HG03175 (cell line): ENCODE data around the gene PIP5K1A.
"Not testable (repeated sequence)": the region's sequence is repeated elsewhere in the genome, so short reads cannot be mapped to it uniquely, and the experiment has no call there.

Experiments used
- ATAC-seq: cut with Tn5 transposase; IDR thresholded peaks from one replicate; pipeline ENCODE4 v1.9.1; 2021; ENCODE audit warnings: mild to moderate bottlenecking, moderate library complexity; ENCODE audit not compliant: unreplicated experiment

PIP5K1A gene

GRCh38 chr1:151251656-151252470, 53.5 kb downstream of the PIP5K1A start:
- ATAC-seq, result peak; percentile 35

- peak; percentile 92 for ATAC-seq
These were observed 56.2 kb downstream of the PIP5K1A start, which contains the start of gene PSMD4 for GRCh38 chr1:151254217-151255213. PSMD4 (plus strand) TSS chr1:151254734; CDS start chr1:151254783, 49 bp downstream.

GRCh38 chr1:151255381-151255780, 57.0 kb downstream of the PIP5K1A start:
- no peak for ATAC-seq

GRCh38 chr1:151259351-151259750, 61.0 kb downstream of the PIP5K1A start:
- no peak for ATAC-seq

- no peak for ATAC-seq
These were observed 67.3 kb downstream of the PIP5K1A start for GRCh38 chr1:151265446-151266236.

GRCh38 chr1:151266315-151266714, 68.0 kb downstream of the PIP5K1A start:
- no peak for ATAC-seq

- ATAC-seq, result no peak
These were observed 68.5 kb downstream of the PIP5K1A start for GRCh38 chr1:151266821-151267220.

GRCh38 chr1:151267760-151268159, 69.4 kb downstream of the PIP5K1A start:
- ATAC-seq, result no peak

GRCh38 chr1:151273924-151274466, 75.6 kb downstream of the PIP5K1A start:
- ATAC-seq, result no peak

- ATAC-seq, result not testable (repeated sequence)
These were observed 77.0 kb downstream of the PIP5K1A start for GRCh38 chr1:151275341-151275740.

- no peak for ATAC-seq
These were observed 78.9 kb downstream of the PIP5K1A start for GRCh38 chr1:151277249-151277648.

GRCh38 chr1:151281225-151281968, 83.0 kb downstream of the PIP5K1A start:
- ATAC-seq, result peak; percentile 45

GRCh38 chr1:151281969-151282882, 83.9 kb downstream of the PIP5K1A start, which contains the start of gene ZNF687:
ZNF687 (plus strand) TSS chr1:151282299; CDS start chr1:151286292, 3,993 bp downstream.
- peak; percentile 91 for ATAC-seq

GRCh38 chr1:151282883-151283725, 84.8 kb downstream of the PIP5K1A start:
- no peak for ATAC-seq

GRCh38 chr1:151284013-151284577, 85.7 kb downstream of the PIP5K1A start:
- no peak for ATAC-seq

- ATAC-seq, result no peak
These were observed 88.4 kb downstream of the PIP5K1A start for GRCh38 chr1:151286619-151287340.

GRCh38 chr1:151287341-151287699, 89.0 kb downstream of the PIP5K1A start:
- ATAC-seq, result no peak
